Hepatocyte (in vitro differentiated cells): Measurements from ENCODE around the gene NEURL4. TPM values are rescaled to one million over a fixed set of nuclear protein-coding genes. Genes with fewer than 3 reads are reported as not detected.
"Not testable (repeated sequence)": the region's sequence is repeated elsewhere in the genome, so short reads cannot be mapped to it uniquely, and the experiment has no call there.

Source experiments
- DNase-seq: peaks from one replicate; pipeline ENCODE4 v3.0.0-alpha.2; 2016; ENCODE audit warnings: low spot score
- H2AFZ ChIP-seq: fragments of 200-600 bp; sonication (generic); 2 replicates; pipeline ENCODE4 v1.6.0; 2016; ENCODE audit warnings: antibody characterized with exemption, mild to moderate bottlenecking
- H3K27ac ChIP-seq: fragments of 200-600 bp; sonication (generic); 2 replicates; pipeline ENCODE4 v1.5.1; 2016; ENCODE audit warnings: mild to moderate bottlenecking
- H3K27me3 ChIP-seq: fragments of 200-600 bp; sonication (generic); 2 replicates; pipeline ENCODE4 v1.6.1; 2016
- H3K36me3 ChIP-seq: fragments of 200-600 bp; sonication (generic); replicated peaks from 2 replicates; pipeline ENCODE4 v1.5.1; 2016; ENCODE audit warnings: low read depth; ENCODE audit not compliant: insufficient read depth
- H3K4me1 ChIP-seq: fragments of 200-600 bp; sonication (generic); 2 replicates; pipeline ENCODE4 v1.5.1; 2016; ENCODE audit warnings: mild to moderate bottlenecking, moderate library complexity; ENCODE audit not compliant: insufficient read depth
- H3K4me2 ChIP-seq: fragments of 200-600 bp; sonication (generic); 2 replicates; pipeline ENCODE4 v1.6.0; 2016
- H3K4me3 ChIP-seq: fragments of 200-600 bp; sonication (generic); 2 replicates; pipeline ENCODE4 v1.5.1; 2016; ENCODE audit warnings: mild to moderate bottlenecking
- H3K79me2 ChIP-seq: fragments of 200-600 bp; sonication (generic); 2 replicates; pipeline ENCODE4 v1.6.0; 2017; ENCODE audit warnings: mild to moderate bottlenecking
- H3K9me2 ChIP-seq: fragments of 200-600 bp; sonication (generic); replicated peaks from 2 replicates; pipeline ENCODE4 v1.6.0; 2017; ENCODE audit warnings: mild to moderate bottlenecking; ENCODE audit not compliant: insufficient read depth
- H3K9me3 ChIP-seq: fragments of 200-600 bp; sonication (generic); 2 replicates; pipeline ENCODE4 v1.5.1; 2016; ENCODE audit warnings: low read depth, mild to moderate bottlenecking
- H4K20me1 ChIP-seq: fragments of 200-600 bp; sonication (generic); 2 replicates; pipeline ENCODE4 v1.6.0; 2016; ENCODE audit warnings: mild to moderate bottlenecking; ENCODE audit not compliant: insufficient read depth, poor library complexity, severe bottlenecking
- EZH2 ChIP-seq: fragments of 200-600 bp; sonication (generic); IDR thresholded peaks from 2 replicates; pipeline ENCODE4 v1.6.1; 2016; ENCODE audit warnings: antibody characterized with exemption, mild to moderate bottlenecking, borderline replicate concordance
- EZH2phosphoT487 ChIP-seq: fragments of 200-600 bp; sonication (generic); IDR thresholded peaks from one replicate; pipeline ENCODE4 v1.6.1; 2018; ENCODE audit warnings: antibody characterized with exemption, mild to moderate bottlenecking, low read depth, moderate library complexity; ENCODE audit not compliant: unreplicated experiment, severe bottlenecking
- WGBS: methylation state at CpG from one replicate; pipeline ENCODE4 v1.1.6; 2016; ENCODE audit warnings: low lambda C conversion rate; ENCODE audit errors: missing lambda C conversion rate; 5-methylcytosine and 5-hydroxymethylcytosine counted together
- polyA plus RNA-seq: library from polyadenylated mRNA; unstranded; fragments of >200 nt; fragmentation: Nextera tagmentation; extraction: Ambion mirVana; gene quantifications from 2 replicates; pipeline ENCODE4 v1.2.1, GENCODE V29; 2016
- total RNA-seq: library from RNA; depleted of rRNA; stranded (reverse); fragments of >200 nt; gene quantifications from 2 replicates; pipeline ENCODE4 v1.2.3, GENCODE V29; 2014
- TF ChIP-seq, protein P1 (sequence below): fragments of 200-600 bp; sonication (generic); IDR thresholded peaks from 2 replicates; pipeline ENCODE4 v1.5.1; 2016; ENCODE audit warnings: antibody characterized with exemption, mild to moderate bottlenecking; ENCODE audit not compliant: poor library complexity

NEURL4 gene
- total RNA-seq (9.2 and 9.6 TPM in 2 replicates), polyA plus RNA-seq (9.5 and 13.9 TPM in 2 replicates)

DNA sequence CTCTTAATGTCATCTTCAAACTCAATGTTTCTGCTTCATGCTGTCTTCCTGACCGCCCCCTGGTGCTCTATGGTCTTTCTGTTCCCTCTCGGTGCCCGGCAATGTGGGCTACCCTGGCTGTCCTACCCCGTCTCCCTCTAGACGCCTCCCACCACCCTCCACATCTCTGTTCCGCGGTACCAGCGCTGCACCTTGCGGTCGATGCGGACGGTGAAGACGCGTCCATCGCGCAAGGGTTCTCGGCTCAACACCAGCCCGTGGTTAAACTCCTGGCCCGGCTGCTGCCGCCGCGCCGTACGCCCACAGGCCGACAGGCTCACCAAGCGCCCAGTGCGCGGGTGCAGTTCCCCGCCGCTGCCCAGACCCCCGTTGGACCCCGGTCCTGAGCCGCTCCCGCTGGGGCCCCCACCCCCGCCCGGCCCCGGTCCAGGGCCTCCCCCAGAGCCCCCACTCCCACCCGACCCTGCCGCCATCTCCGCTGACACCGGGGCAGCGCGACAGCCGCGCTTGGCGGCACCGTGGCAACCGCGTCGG, at the start of gene NEURL4:
NEURL4 (minus strand) TSS at position 496 of the 534 bp plus-strand sequence; CDS start at position 473, 23 bp downstream.
- H2AFZ ChIP-seq = peak within 1 kb of the TSS; percentile 54
- H3K27me3 ChIP-seq = no peaks in the 10 kb centered on the region
- WGBS = under 1% methylated on average over 44 of the region's 50 CpGs
- peaks cover 10% of the 10 kb centered on the region for H3K4me1 ChIP-seq
- H3K36me3 ChIP-seq = no peaks in the 10 kb centered on the region
- H3K9me3 ChIP-seq = no peaks in the 10 kb centered on the region
- no peak for DNase-seq
- peak within 1 kb of the TSS; percentile 48 for H3K4me3 ChIP-seq
- no peak for TF ChIP-seq EZH2phosphoT487
- TF ChIP-seq, protein P1, sequence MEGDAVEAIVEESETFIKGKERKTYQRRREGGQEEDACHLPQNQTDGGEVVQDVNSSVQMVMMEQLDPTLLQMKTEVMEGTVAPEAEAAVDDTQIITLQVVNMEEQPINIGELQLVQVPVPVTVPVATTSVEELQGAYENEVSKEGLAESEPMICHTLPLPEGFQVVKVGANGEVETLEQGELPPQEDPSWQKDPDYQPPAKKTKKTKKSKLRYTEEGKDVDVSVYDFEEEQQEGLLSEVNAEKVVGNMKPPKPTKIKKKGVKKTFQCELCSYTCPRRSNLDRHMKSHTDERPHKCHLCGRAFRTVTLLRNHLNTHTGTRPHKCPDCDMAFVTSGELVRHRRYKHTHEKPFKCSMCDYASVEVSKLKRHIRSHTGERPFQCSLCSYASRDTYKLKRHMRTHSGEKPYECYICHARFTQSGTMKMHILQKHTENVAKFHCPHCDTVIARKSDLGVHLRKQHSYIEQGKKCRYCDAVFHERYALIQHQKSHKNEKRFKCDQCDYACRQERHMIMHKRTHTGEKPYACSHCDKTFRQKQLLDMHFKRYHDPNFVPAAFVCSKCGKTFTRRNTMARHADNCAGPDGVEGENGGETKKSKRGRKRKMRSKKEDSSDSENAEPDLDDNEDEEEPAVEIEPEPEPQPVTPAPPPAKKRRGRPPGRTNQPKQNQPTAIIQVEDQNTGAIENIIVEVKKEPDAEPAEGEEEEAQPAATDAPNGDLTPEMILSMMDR = no peak
- no peak for TF ChIP-seq EZH2
- H3K27ac ChIP-seq = peak within 1 kb of the TSS; percentile 92
- peak within 1 kb of the TSS; percentile 91 for H3K4me2 ChIP-seq
- no peaks in the 10 kb centered on the region for H3K9me2 ChIP-seq
- peaks cover 17% of the 10 kb centered on the region for H3K79me2 ChIP-seq
- no peaks in the 10 kb centered on the region for H4K20me1 ChIP-seq

DNA sequence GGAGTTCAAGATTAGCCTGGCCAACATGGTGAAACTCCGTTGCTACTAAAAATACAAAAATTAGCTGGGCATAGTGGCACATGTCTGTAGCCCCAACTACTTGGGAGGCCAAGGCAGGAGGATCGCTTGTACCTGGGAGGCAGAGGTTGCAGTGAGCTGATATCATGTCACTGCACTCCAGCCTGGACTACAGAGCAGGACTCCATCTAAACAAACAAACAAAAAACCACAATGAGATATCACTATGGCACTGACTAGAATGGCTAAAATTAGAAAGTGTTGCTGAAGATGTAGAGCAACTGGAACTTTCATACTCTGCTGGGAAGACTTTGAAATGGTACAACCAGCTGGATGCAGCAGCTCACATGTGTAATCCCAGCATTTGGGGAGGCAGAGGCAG, 45.2 kb upstream of the NEURL4 start:
- Histone ChIP-seq H3K79me2 (no peaks in the 10 kb centered on the region), H2AFZ (no peak overlapping the region), H3K27ac (no peak overlapping the region), H3K9me2 (no peaks in the 10 kb centered on the region), H3K4me3 (no peak overlapping the region), H3K27me3 (no peaks in the 10 kb centered on the region), H3K9me3 (no peaks in the 10 kb centered on the region), H3K4me2 (no peak overlapping the region), H4K20me1 (no peaks in the 10 kb centered on the region), H3K4me1 (no peaks in the 10 kb centered on the region), H3K36me3 (no peaks in the 10 kb centered on the region)
- no peak for DNase-seq
- WGBS = 97% methylated on average over 2 of the region's 2 CpGs
- no peak for TF ChIP-seq EZH2phosphoT487
- TF ChIP-seq EZH2 = no peak
- TF ChIP-seq, protein P1 = no peak

DNA sequence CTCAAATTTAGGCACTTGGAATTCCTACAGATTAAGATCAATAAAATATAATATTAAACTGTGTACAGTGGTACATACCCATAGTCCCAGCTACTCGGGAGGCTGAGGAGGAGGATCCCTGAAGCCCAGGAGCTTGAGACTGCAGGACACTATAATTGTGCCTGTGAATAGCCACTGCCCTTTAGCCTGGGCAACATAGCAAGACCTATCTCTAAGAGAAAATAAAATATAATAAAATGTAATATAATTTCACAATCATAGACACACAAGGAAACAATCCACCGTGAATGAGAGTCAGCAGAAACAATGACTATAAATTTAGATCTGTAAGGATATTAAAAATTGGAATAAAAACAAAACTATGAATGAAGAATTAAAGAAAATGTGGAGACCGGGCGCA, 41.7 kb upstream of the NEURL4 start:
- Histone ChIP-seq H3K9me3 (no peaks in the 10 kb centered on the region), H3K4me2 (no peak overlapping the region), H3K4me1 (no peaks in the 10 kb centered on the region), H3K9me2 (no peaks in the 10 kb centered on the region), H3K4me3 (no peak overlapping the region), H3K27me3 (no peaks in the 10 kb centered on the region), H3K27ac (no peak overlapping the region), H3K36me3 (no peaks in the 10 kb centered on the region), H3K79me2 (no peaks in the 10 kb centered on the region), H4K20me1 (no peaks in the 10 kb centered on the region), H2AFZ (no peak overlapping the region)
- WGBS = 89% methylated on average over 4 of the region's 4 CpGs
- no peak for DNase-seq
- no peak for TF ChIP-seq EZH2phosphoT487

DNA sequence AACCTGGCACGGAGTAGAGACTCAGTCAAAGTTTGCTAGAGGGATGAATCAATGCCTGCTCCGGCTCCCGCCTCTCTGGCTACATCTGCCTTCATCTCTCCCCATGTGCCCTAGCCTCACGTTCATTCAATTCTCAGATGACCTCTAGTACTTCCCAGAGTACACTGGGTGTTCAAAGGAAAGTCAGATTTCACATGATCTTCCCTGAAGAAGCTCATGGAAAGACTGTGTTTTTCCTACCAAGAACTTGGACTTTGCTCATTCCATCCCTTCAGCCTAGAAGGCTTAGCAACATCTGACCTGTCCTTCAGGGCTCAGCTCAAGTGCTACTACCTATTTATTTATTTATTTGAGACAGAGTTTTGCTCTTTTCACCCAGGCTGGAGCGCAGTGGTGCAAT, 40.7 kb upstream of the NEURL4 start:
- H3K4me3 ChIP-seq = no peak overlapping the region
- no peaks in the 10 kb centered on the region for H3K27me3 ChIP-seq
- no peak for TF ChIP-seq EZH2phosphoT487
- no peak for TF ChIP-seq EZH2
- TF ChIP-seq, protein P1 = no peak
- 84% methylated on average over 5 of the region's 5 CpGs for WGBS
- H3K9me3 ChIP-seq = no peaks in the 10 kb centered on the region
- H3K4me1 ChIP-seq = no peaks in the 10 kb centered on the region
- no peak overlapping the region for H3K4me2 ChIP-seq
- H4K20me1 ChIP-seq = no peaks in the 10 kb centered on the region
- no peaks in the 10 kb centered on the region for H3K9me2 ChIP-seq
- DNase-seq = peak; percentile 34
- no peaks in the 10 kb centered on the region for H3K79me2 ChIP-seq
- H2AFZ ChIP-seq = no peak overlapping the region
- no peaks in the 10 kb centered on the region for H3K36me3 ChIP-seq
- no peak overlapping the region for H3K27ac ChIP-seq

DNA sequence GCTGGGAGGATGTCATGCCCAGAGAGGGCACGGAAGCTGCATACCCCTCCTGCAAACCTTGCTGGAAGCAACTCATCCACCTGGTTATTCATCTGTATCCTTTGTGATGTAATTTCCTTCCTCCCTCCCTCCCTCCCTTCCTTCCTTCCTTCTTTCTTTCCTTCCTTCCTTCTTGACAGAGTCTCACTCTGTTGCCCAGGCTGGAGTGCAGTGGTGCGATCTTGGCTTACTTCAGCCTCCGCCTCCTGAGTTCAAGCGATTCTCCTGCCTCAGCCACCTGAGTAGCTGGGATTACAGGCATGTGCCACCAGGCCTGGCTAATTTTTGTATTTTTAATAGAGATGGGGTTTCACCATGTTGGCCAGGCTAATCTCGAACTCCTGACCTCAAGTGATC, 39.5 kb upstream of the NEURL4 start:
- not testable (repeated sequence) for H4K20me1 ChIP-seq, H3K79me2 ChIP-seq, H3K27me3 ChIP-seq, H3K9me3 ChIP-seq, H3K9me2 ChIP-seq, H3K4me2 ChIP-seq, H3K36me3 ChIP-seq, DNase-seq, H3K4me1 ChIP-seq, H3K4me3 ChIP-seq, H2AFZ ChIP-seq, H3K27ac ChIP-seq
- WGBS = 96% methylated on average over 5 of the region's 5 CpGs
